Neuronal stem cell (in vitro differentiated cells): ENCODE results near the gene DENND6A.

ENCODE experiments used
- DNase-seq: peaks from one replicate; pipeline ENCODE4 v3.0.0-alpha.2; 2013; ENCODE audit warnings: low spot score
- H2AFZ ChIP-seq: one replicate; pipeline ENCODE4 v1.6.1; 2013; ENCODE audit warnings: mild to moderate bottlenecking, low read length, inconsistent platforms
- H2AK5ac ChIP-seq: 2 replicates; pipeline ENCODE4 v1.6.1; 2013; ENCODE audit warnings: low read depth, mild to moderate bottlenecking, inconsistent platforms, low read length, moderate library complexity, mixed read lengths
- H2BK120ac ChIP-seq: 2 replicates; pipeline ENCODE4 v1.6.1; 2013; ENCODE audit warnings: low read depth, mild to moderate bottlenecking, inconsistent platforms, low read length, moderate library complexity, mixed read lengths
- H2BK12ac ChIP-seq: one replicate; pipeline ENCODE4 v1.6.1; 2013; ENCODE audit warnings: low read length, inconsistent platforms
- H2BK15ac ChIP-seq: 2 replicates; pipeline ENCODE4 v1.6.1; 2013; ENCODE audit warnings: mild to moderate bottlenecking, low read length, inconsistent platforms, mixed read lengths
- H2BK5ac ChIP-seq: one replicate; pipeline ENCODE4 v1.6.1; 2013; ENCODE audit warnings: inconsistent platforms, mild to moderate bottlenecking, low read length, moderate library complexity
- H3K14ac ChIP-seq: one replicate; pipeline ENCODE4 v1.6.1; 2013; ENCODE audit warnings: low read length, inconsistent platforms
- H3K18ac ChIP-seq: 2 replicates; pipeline ENCODE4 v1.6.1; 2013; ENCODE audit warnings: low read length, inconsistent platforms
- H3K23ac ChIP-seq: 2 replicates; pipeline ENCODE4 v1.6.1; 2013; ENCODE audit warnings: low read depth, mild to moderate bottlenecking, mixed read lengths, low read length, inconsistent platforms; ENCODE audit not compliant: poor library complexity
- H3K27ac ChIP-seq: replicated peaks from 3 replicates; pipeline ENCODE4 v1.5.1; 2013; ENCODE audit warnings: low read length, inconsistent platforms
- H3K27me3 ChIP-seq, 3 experiments: 2 replicates each; pipeline ENCODE4 v1.6.1; 2013; ENCODE audit warnings: low read length in 3 of 3, mild to moderate bottlenecking in 2 of 3, inconsistent platforms in 1 of 3, low read depth in 1 of 3, mixed read lengths in 1 of 3, moderate library complexity in 1 of 3; ENCODE audit not compliant: control insufficient read depth in 3 of 3, insufficient read depth in 3 of 3
- H3K36me3 ChIP-seq, 2 donors: replicated peaks in 1 of 2; 2 replicates each; pipeline ENCODE4 v1.6.1; 2013; ENCODE audit warnings: low read length in 2 of 2; ENCODE audit not compliant: control insufficient read depth in 2 of 2, insufficient read depth in 2 of 2
- H3K4ac ChIP-seq: 2 replicates; pipeline ENCODE4 v1.6.1; 2013; ENCODE audit warnings: inconsistent platforms, mild to moderate bottlenecking, low read length, moderate library complexity
- H3K4me1 ChIP-seq, 2 donors: 1 replicate in 1 of 2; 2 replicates in 1 of 2; pipeline ENCODE4 v1.6.1; 2013; ENCODE audit warnings: low read length in 2 of 2, low read depth in 1 of 2; ENCODE audit not compliant: control insufficient read depth in 2 of 2, insufficient read depth in 1 of 2
- H3K4me2 ChIP-seq: one replicate; pipeline ENCODE4 v1.6.1; 2013; ENCODE audit warnings: mild to moderate bottlenecking, low read length, inconsistent platforms; ENCODE audit not compliant: insufficient read depth, poor library complexity, severe bottlenecking
- H3K4me3 ChIP-seq, 2 donors: 2 replicates each; pipeline ENCODE4 v1.5.1; 2013; ENCODE audit warnings: low read length in 2 of 2, mild to moderate bottlenecking in 2 of 2, inconsistent platforms in 1 of 2, moderate library complexity in 1 of 2
- H3K79me1 ChIP-seq: one replicate; pipeline ENCODE4 v1.6.1; 2013; ENCODE audit warnings: low read depth, mild to moderate bottlenecking, inconsistent platforms, low read length, moderate library complexity
- H3K9ac ChIP-seq: one replicate; pipeline ENCODE4 v1.6.1; 2013; ENCODE audit warnings: mild to moderate bottlenecking, low read depth, low read length, inconsistent platforms; ENCODE audit not compliant: poor library complexity
- H3K9me3 ChIP-seq, 2 donors: replicated peaks in 1 of 2; 2 replicates each; pipeline versions ENCODE3 to v1.6.1; 2013; ENCODE audit warnings: low read length in 2 of 2, mild to moderate bottlenecking in 2 of 2, inconsistent platforms in 1 of 2, low read depth in 1 of 2, mixed read lengths in 1 of 2, moderate library complexity in 1 of 2; ENCODE audit not compliant: control insufficient read depth in 2 of 2, insufficient read depth in 1 of 2
- H4K8ac ChIP-seq: one replicate; pipeline ENCODE4 v1.6.1; 2013; ENCODE audit warnings: low read depth, mild to moderate bottlenecking, inconsistent platforms, low read length, moderate library complexity
- H4K91ac ChIP-seq: one replicate; pipeline ENCODE4 v1.6.1; 2013; ENCODE audit warnings: low read length, low read depth, mild to moderate bottlenecking, inconsistent platforms; ENCODE audit not compliant: poor library complexity
- WGBS, 2 donors: extraction: QIAGEN DNeasy Blood & Tissue Kit; methylation state at CpG; one replicate each; pipeline ENCODE4 v1.1.7; 2013; ENCODE audit warnings: missing lambda C conversion rate in 2 of 2, mixed read lengths in 1 of 2; ENCODE audit not compliant: insufficient read length in 2 of 2, insufficient replicate concordance in 1 of 2; ENCODE audit errors: extremely low coverage in 2 of 2; 5-methylcytosine and 5-hydroxymethylcytosine counted together

Gene DENND6A

DNA sequence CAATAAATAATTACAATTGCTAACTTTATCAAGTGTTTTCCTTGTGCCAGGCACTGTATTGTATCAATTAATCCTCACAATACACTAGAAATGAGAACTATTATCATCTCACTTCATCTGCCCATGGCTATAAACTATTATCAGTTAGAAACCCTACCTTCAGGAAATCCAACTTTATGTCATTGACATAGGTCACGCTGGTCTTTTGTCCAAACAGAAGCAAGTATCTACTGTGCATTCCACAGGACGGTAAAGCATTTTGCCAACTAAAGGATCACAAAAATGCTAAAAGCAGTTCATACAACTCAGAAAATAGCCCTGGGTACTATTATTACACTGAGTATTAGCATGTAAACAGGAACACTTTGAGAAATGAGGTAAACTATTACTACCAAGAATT is 9.6 kb downstream of the DENND6A start:
- Histone ChIP-seq H3K18ac (no peak overlapping the region), H3K79me1 (peaks cover 1% of the 10 kb centered on the region), H3K4me1 (peaks cover 0 to 1% of the 10 kb centered on the region in 2 donors), H2AFZ (no peak overlapping the region), H3K27me3 (no peaks in the 10 kb centered on the region), H2AK5ac (no peak overlapping the region), H3K4ac (no peak overlapping the region), H3K27ac (no peak overlapping the region), H3K14ac (no peak overlapping the region), H3K9ac (no peak overlapping the region), H3K4me3 (no peak overlapping the region), H3K4me2 (no peak overlapping the region), H2BK120ac (no peak overlapping the region), H3K9me3 (no peaks in the 10 kb centered on the region), H3K36me3 (peaks cover 0 to 46% of the 10 kb centered on the region in 2 donors), H3K23ac (no peak overlapping the region), H4K91ac (no peak overlapping the region), H4K8ac (no peak overlapping the region), H2BK12ac (no peak overlapping the region), H2BK5ac (no peak overlapping the region), H2BK15ac (no peak overlapping the region)
- DNase-seq = no peak
- no CpG with 5 or more reads among the region's 2 CpGs for WGBS, 2 donors

DNA sequence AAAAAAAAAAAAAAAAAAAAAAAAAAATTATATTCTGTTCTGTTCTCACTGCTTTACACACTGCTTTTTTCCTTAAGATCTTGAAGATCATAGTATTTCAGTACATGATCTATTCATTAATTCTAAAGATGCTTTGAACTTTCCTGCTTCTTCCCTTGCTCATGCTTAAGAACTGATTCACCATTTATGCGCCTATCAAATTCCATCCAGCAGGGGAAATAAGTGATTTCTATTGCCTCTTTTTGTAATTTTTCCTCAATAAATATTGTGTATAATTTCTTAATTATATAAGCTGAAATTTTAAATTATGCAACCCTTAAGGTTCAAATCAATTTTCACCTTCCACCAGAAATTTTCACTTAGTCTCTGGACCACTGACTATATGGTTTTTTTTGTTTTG is 10.6 kb downstream of the DENND6A start:
- no CpG with 5 or more reads among the region's 1 CpG for WGBS, 2 donors

DNA sequence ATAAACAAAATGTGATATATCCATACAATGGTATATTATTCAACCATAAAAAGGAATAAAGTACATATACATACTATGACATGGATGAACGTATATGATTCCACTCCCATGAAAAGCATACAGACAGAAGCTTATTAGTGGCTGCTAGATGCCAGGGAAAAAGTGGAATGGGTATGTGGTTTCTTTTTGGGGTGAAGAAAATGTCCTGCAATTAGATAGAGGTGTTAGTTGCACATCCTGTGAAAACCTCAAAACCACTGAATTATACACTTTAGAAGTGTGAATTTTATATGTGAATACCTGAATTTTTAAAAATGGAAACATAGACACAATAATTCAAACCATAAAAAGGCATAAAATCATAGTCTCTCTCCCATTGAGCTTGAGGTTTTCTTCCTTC is 11.2 kb downstream of the DENND6A start:
- H3K9ac ChIP-seq = no peak overlapping the region
- H3K23ac ChIP-seq = no peak overlapping the region
- no peak overlapping the region for H3K4ac ChIP-seq
- H3K27ac ChIP-seq = no peak overlapping the region
- H3K4me3 ChIP-seq = no peak overlapping the region
- peaks cover 0 to 46% of the 10 kb centered on the region in 2 donors for H3K36me3 ChIP-seq
- no peak overlapping the region for H3K14ac ChIP-seq
- no peak overlapping the region for H3K18ac ChIP-seq
- H2BK12ac ChIP-seq = no peak overlapping the region
- H2BK5ac ChIP-seq = no peak overlapping the region
- no peaks in the 10 kb centered on the region for H3K27me3 ChIP-seq
- no peak overlapping the region for H2AFZ ChIP-seq
- H4K91ac ChIP-seq = no peak overlapping the region
- H3K79me1 ChIP-seq = peaks cover 1% of the 10 kb centered on the region
- H2AK5ac ChIP-seq = no peak overlapping the region
- no CpG with 5 or more reads among the region's 1 CpG for WGBS, 2 donors
- no peaks in the 10 kb centered on the region for H3K4me1 ChIP-seq
- no peak overlapping the region for H4K8ac ChIP-seq
- H2BK15ac ChIP-seq = no peak overlapping the region
- no peak for DNase-seq
- no peak overlapping the region for H2BK120ac ChIP-seq
- no peak overlapping the region for H3K4me2 ChIP-seq
- H3K9me3 ChIP-seq = no peaks in the 10 kb centered on the region

More for the DNA sequence above, 10.6 kb downstream of the DENND6A start:
- Histone ChIP-seq H3K36me3 (peaks cover 0 to 46% of the 10 kb centered on the region in 2 donors), H2BK5ac (no peak overlapping the region), H2AFZ (no peak overlapping the region), H2BK15ac (no peak overlapping the region), H3K18ac (no peak overlapping the region), H3K4ac (no peak overlapping the region), H3K4me1 (no peaks in the 10 kb centered on the region), H4K91ac (no peak overlapping the region), H3K9me3 (no peaks in the 10 kb centered on the region), H2BK12ac (no peak overlapping the region), H3K27me3 (no peaks in the 10 kb centered on the region), H3K79me1 (peaks cover 1% of the 10 kb centered on the region), H3K14ac (no peak overlapping the region), H3K4me2 (no peak overlapping the region), H3K23ac (no peak overlapping the region), H2BK120ac (no peak overlapping the region), H2AK5ac (no peak overlapping the region), H3K27ac (no peak overlapping the region), H3K4me3 (no peak overlapping the region), H4K8ac (no peak overlapping the region), H3K9ac (no peak overlapping the region)
- no peak for DNase-seq

DNA sequence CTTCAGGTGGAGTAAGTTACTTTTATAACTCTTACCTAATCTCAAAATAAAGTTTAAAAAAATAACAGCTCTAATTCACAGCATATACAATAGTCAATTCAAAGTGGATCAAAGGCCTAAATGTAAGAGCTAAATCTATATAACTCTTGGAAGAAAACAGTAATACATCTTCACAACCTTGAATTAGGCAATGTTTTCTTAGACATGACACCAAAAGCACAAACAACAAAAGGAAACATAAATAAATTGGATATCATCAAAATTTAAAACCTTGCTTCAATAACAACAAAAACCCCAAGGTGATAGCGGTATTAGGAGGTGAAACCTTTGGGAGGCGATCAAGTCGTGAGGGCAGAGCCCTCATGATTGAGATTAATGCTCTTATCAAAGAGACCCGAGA is 12.8 kb downstream of the DENND6A start:
- no peak overlapping the region for H3K4me2 ChIP-seq
- no peak overlapping the region for H3K18ac ChIP-seq
- peaks cover 0 to 40% of the 10 kb centered on the region in 2 donors for H3K36me3 ChIP-seq
- H3K27me3 ChIP-seq = no peaks in the 10 kb centered on the region
- no peak overlapping the region for H2BK12ac ChIP-seq
- H3K4me3 ChIP-seq = no peak overlapping the region
- H3K14ac ChIP-seq = no peak overlapping the region
- no peak for DNase-seq
- H3K27ac ChIP-seq = no peak overlapping the region
- no peak overlapping the region for H4K91ac ChIP-seq
- no peaks in the 10 kb centered on the region for H3K4me1 ChIP-seq
- no peak overlapping the region for H2BK15ac ChIP-seq
- no peak overlapping the region for H2AK5ac ChIP-seq
- no peak overlapping the region for H4K8ac ChIP-seq
- no peak overlapping the region for H2BK5ac ChIP-seq
- peaks cover 1% of the 10 kb centered on the region for H3K79me1 ChIP-seq
- H3K9me3 ChIP-seq = no peaks in the 10 kb centered on the region
- no peak overlapping the region for H2AFZ ChIP-seq
- no CpG with 5 or more reads among the region's 4 CpGs for WGBS, 2 donors
- no peak overlapping the region for H3K4ac ChIP-seq
- H3K23ac ChIP-seq = no peak overlapping the region
- H2BK120ac ChIP-seq = no peak overlapping the region
- no peak overlapping the region for H3K9ac ChIP-seq
